ENCODE data around the gene XPO5. TPM values are rescaled to one million over a fixed set of nuclear protein-coding genes. Genes with fewer than 3 reads are reported as not detected.

Gene XPO5
- polyA plus RNA-seq, 1 donor (not counting 4 experiments of a cell fraction or from before 2014, with no cell fraction given): 49.9 TPM

DNA sequence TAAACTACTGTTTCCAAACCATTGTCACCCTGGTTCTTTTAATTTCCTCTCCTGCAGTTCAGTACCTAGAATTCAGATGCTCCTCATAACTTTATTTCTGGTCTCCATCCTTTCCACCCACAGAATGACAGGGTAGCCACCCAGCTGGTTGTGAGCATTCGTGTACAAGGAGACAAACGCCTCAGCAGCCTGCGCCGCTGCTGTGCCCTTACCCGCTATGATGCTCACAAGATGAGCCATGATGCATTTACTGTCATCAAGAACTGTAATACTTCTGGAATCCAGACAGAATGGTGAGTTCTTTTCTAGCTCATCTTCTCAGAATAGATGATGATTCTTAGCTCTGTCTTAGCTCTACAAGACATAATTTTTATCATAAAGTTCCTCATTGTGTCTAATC is 34.6 kb upstream of the XPO5 start:
- H3K36me3 ChIP-seq (ENCODE audit: control insufficient read depth in 2 of 2, extremely low read depth in 1 of 2, insufficient read depth in 2 of 2, low read length in 2 of 2): peaks cover 18 to 26% of the 10 kb centered on the region in 2 experiments

DNA sequence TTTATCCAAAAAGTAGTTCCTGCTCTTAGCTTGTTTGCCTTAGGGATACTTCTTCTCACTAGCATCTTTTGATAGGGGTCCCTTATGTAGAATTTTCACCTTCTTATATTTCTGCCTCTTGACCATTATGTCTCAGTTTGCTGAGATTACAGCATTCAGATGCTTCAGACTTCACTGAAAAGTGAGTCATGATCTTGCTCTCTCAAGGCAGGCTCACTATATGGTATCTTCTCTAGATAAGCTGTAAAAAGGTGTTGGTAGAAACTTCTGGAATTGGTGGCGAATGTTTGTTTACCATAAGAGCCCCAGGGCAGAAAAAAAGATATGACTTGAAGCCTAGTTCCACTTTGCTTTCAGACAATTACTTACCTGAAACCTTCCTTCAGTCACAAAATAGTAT is 33.6 kb upstream of the XPO5 start:
- no peak overlapping the region for H2AFZ ChIP-seq (ENCODE audit: control insufficient read depth, low read length)
- FAIRE-seq (no peak), DNase-seq (ENCODE audit: low read depth, low spot score) (no peak)
- no peaks in the 10 kb centered on the region for H3K9me3 ChIP-seq (ENCODE audit: control insufficient read depth, low read depth, low read length)
- dilution Hi-C loops (cut with MboI; ENCODE audit: extremely low pct_ligation_motif_present, low sequenced_read_pairs): no loop called here
- no peak overlapping the region for H3K27ac ChIP-seq (ENCODE audit: control insufficient read depth, insufficient read depth, low read length)
- no peak overlapping the region for H3K4me3 ChIP-seq (ENCODE audit: control insufficient read depth in 2 of 3, extremely low read depth in 1 of 3, insufficient read depth in 2 of 3, low read depth in 1 of 3, low read length in 3 of 3)
- no peak overlapping the region for H3K4me2 ChIP-seq (ENCODE audit: control insufficient read depth, extremely low read depth, insufficient read depth, low read depth, low read length)
- H3K9ac ChIP-seq (ENCODE audit: control insufficient read depth, extremely low read depth, insufficient read depth, low read length): no peak overlapping the region
- H3K9me1 ChIP-seq (ENCODE audit: control insufficient read depth, extremely low read depth, insufficient read depth, low read length): no peaks in the 10 kb centered on the region
- peaks cover 28 to 33% of the 10 kb centered on the region in 2 experiments for H3K36me3 ChIP-seq (ENCODE audit: control insufficient read depth in 2 of 2, extremely low read depth in 1 of 2, insufficient read depth in 2 of 2, low read length in 2 of 2)
- TF ChIP-seq, protein P1, sequence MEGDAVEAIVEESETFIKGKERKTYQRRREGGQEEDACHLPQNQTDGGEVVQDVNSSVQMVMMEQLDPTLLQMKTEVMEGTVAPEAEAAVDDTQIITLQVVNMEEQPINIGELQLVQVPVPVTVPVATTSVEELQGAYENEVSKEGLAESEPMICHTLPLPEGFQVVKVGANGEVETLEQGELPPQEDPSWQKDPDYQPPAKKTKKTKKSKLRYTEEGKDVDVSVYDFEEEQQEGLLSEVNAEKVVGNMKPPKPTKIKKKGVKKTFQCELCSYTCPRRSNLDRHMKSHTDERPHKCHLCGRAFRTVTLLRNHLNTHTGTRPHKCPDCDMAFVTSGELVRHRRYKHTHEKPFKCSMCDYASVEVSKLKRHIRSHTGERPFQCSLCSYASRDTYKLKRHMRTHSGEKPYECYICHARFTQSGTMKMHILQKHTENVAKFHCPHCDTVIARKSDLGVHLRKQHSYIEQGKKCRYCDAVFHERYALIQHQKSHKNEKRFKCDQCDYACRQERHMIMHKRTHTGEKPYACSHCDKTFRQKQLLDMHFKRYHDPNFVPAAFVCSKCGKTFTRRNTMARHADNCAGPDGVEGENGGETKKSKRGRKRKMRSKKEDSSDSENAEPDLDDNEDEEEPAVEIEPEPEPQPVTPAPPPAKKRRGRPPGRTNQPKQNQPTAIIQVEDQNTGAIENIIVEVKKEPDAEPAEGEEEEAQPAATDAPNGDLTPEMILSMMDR (optimal IDR thresholded peaks at IDR 0.05 in 1 of 3, IDR thresholded peaks at IDR 0.05 in 1 of 3, conservative IDR thresholded peaks at IDR 0.05 in 1 of 3; ENCODE audit: extremely low read depth in 1 of 3, insufficient read depth in 2 of 3, low read length in 3 of 3): no peak
- TF ChIP-seq EZH2 (IDR thresholded peaks at IDR 0.05; ENCODE audit: low read length): no peak
- H4K20me1 ChIP-seq (ENCODE audit: control insufficient read depth, extremely low read depth, insufficient read depth, low read length): no peaks in the 10 kb centered on the region
- no peaks in the 10 kb centered on the region for H3K79me2 ChIP-seq (ENCODE audit: control insufficient read depth, insufficient read depth, low read length)
- peaks cover 2% of the 10 kb centered on the region for H3K4me1 ChIP-seq (ENCODE audit: control insufficient read depth, extremely low read depth, insufficient read depth, low read length)
- H3K27me3 ChIP-seq (ENCODE audit: control insufficient read depth, extremely low read depth, insufficient read depth, low read length): no peaks in the 10 kb centered on the region

More for the DNA sequence above, 34.6 kb upstream of the XPO5 start:
- H3K9ac ChIP-seq (ENCODE audit: control insufficient read depth, extremely low read depth, insufficient read depth, low read length): no peak overlapping the region
- H4K20me1 ChIP-seq (ENCODE audit: control insufficient read depth, extremely low read depth, insufficient read depth, low read length): no peaks in the 10 kb centered on the region
- no peak for DNase-seq (ENCODE audit: low read depth, low spot score)
- H3K9me3 ChIP-seq (ENCODE audit: control insufficient read depth, low read depth, low read length): no peaks in the 10 kb centered on the region
- dilution Hi-C loops (cut with MboI; ENCODE audit: extremely low pct_ligation_motif_present, low sequenced_read_pairs): no loop called here
- H3K4me1 ChIP-seq (ENCODE audit: control insufficient read depth, extremely low read depth, insufficient read depth, low read length): no peaks in the 10 kb centered on the region
- H3K9me1 ChIP-seq (ENCODE audit: control insufficient read depth, extremely low read depth, insufficient read depth, low read length): no peaks in the 10 kb centered on the region
- H3K79me2 ChIP-seq (ENCODE audit: control insufficient read depth, insufficient read depth, low read length): no peaks in the 10 kb centered on the region
- H3K27ac ChIP-seq (ENCODE audit: control insufficient read depth, insufficient read depth, low read length): no peak overlapping the region
- H3K27me3 ChIP-seq (ENCODE audit: control insufficient read depth, extremely low read depth, insufficient read depth, low read length): no peaks in the 10 kb centered on the region
- no peak overlapping the region for H3K4me3 ChIP-seq (ENCODE audit: control insufficient read depth in 2 of 3, extremely low read depth in 1 of 3, insufficient read depth in 2 of 3, low read depth in 1 of 3, low read length in 3 of 3)
- no peak overlapping the region for H3K4me2 ChIP-seq (ENCODE audit: control insufficient read depth, extremely low read depth, insufficient read depth, low read depth, low read length)
- FAIRE-seq: no peak
- TF ChIP-seq EZH2 (IDR thresholded peaks at IDR 0.05; ENCODE audit: low read length): no peak
- no peak overlapping the region for H2AFZ ChIP-seq (ENCODE audit: control insufficient read depth, low read length)

DNA sequence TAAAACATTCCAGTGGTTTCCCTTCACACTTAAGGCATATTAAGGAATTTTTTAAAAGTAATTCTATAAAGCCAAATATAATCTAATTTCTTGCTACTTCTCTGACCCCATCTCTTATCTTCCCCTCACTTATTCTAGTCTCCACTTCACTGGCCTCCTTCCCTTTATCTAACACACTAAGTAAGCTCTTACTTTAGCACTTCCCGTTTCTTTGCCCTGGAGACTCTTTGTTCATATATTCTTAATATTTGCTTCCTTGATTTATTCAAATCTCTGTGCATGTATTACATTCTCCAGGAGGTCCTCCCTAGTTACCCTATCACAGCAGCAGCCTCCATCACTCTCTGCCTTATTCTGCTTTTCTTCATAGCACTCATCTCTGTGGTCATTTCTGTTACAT is 33.0 kb upstream of the XPO5 start:
- H3K9ac ChIP-seq (ENCODE audit: control insufficient read depth, extremely low read depth, insufficient read depth, low read length): no peak overlapping the region
- TF ChIP-seq EZH2 (IDR thresholded peaks at IDR 0.05; ENCODE audit: low read length): no peak
- TF ChIP-seq, protein P1 (optimal IDR thresholded peaks at IDR 0.05 in 1 of 3, IDR thresholded peaks at IDR 0.05 in 1 of 3, conservative IDR thresholded peaks at IDR 0.05 in 1 of 3; ENCODE audit: extremely low read depth in 1 of 3, insufficient read depth in 2 of 3, low read length in 3 of 3): no peak
- no peak overlapping the region for H3K27ac ChIP-seq (ENCODE audit: control insufficient read depth, insufficient read depth, low read length)
- peaks cover 8% of the 10 kb centered on the region for H3K4me1 ChIP-seq (ENCODE audit: control insufficient read depth, extremely low read depth, insufficient read depth, low read length)
- FAIRE-seq (no peak), DNase-seq (ENCODE audit: low read depth, low spot score) (no peak)
- H3K4me3 ChIP-seq (ENCODE audit: control insufficient read depth in 2 of 3, extremely low read depth in 1 of 3, insufficient read depth in 2 of 3, low read depth in 1 of 3, low read length in 3 of 3): no peak overlapping the region
- H3K9me3 ChIP-seq (ENCODE audit: control insufficient read depth, low read depth, low read length): no peaks in the 10 kb centered on the region
- no peak overlapping the region for H2AFZ ChIP-seq (ENCODE audit: control insufficient read depth, low read length)
- no peaks in the 10 kb centered on the region for H4K20me1 ChIP-seq (ENCODE audit: control insufficient read depth, extremely low read depth, insufficient read depth, low read length)
- dilution Hi-C loops (cut with MboI; ENCODE audit: extremely low pct_ligation_motif_present, low sequenced_read_pairs): no loop called here
- H3K36me3 ChIP-seq (ENCODE audit: control insufficient read depth in 2 of 2, extremely low read depth in 1 of 2, insufficient read depth in 2 of 2, low read length in 2 of 2): peaks cover 26 to 28% of the 10 kb centered on the region in 2 experiments
- no peaks in the 10 kb centered on the region for H3K27me3 ChIP-seq (ENCODE audit: control insufficient read depth, extremely low read depth, insufficient read depth, low read length)
- no peak overlapping the region for H3K4me2 ChIP-seq (ENCODE audit: control insufficient read depth, extremely low read depth, insufficient read depth, low read depth, low read length)
- H3K79me2 ChIP-seq (ENCODE audit: control insufficient read depth, insufficient read depth, low read length): no peaks in the 10 kb centered on the region
- H3K9me1 ChIP-seq (ENCODE audit: control insufficient read depth, extremely low read depth, insufficient read depth, low read length): no peaks in the 10 kb centered on the region
